Measurements from ENCODE around the gene SYT9.
"Not testable (repeated sequence)": the region's sequence is repeated elsewhere in the genome, so short reads cannot be mapped to it uniquely, and the experiment has no call there.

The SYT9 gene

DNA sequence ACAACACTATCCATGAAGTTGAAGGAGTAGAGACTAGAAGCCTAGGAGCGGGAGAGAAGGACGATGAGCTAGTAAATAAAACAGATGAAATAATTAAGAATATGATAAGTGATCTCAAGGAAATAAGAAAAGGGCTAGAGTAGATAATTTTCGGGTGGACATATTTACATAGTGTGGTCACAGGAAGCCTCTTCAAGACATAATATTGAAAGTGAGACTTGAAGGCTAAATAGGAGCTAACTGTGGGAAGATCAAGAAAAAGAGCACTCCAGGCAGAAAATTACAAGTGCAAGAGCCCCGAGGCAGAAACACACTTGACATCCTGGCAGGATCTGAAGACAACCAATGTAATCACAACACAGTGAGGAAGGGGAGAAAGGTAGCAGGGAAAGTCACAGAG, 250.2 kb downstream of the SYT9 start:
- DNase-seq (ENCODE audit: low read depth): no peak

DNA sequence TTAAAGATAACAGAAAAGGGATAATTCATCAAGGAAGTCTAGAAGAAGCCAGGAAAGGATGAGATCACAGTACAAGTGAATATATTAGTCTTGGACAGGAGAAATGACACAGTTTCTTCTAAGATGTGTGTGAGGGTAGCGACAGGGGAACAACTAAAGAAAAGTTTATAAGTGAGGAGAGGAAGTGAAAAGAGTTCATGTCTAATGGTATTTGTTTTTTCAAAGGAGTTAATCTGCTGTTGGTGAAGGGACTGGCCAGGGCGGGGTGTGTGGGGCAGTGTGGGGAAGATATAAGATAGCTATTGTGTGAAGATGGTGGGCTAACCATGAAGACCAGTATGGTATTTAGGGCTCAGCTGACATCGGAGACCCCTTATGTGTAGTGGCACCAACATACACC, 254.5 kb downstream of the SYT9 start:
- no peak for DNase-seq (ENCODE audit: low read depth)

DNA sequence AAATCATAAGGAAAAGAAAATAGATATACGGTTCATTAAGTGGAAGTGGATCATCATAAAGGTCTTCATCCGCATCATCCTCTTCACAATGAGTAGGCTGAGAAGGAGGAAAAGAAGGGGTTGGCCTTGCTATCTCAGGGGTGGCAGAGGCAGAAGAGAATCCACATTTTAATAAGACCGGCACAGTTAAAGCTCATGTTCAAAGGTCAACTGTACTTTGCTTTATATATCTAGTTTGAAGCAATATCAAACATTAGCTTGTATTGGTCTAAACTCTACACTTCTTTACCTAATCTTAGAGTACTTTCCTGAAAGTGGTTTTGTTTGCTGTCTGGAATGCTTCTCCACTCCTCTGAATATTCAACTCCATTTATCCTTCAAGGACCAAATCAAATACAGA, 256.4 kb downstream of the SYT9 start:
- DNase-seq (ENCODE audit: low read depth): no peak

DNA sequence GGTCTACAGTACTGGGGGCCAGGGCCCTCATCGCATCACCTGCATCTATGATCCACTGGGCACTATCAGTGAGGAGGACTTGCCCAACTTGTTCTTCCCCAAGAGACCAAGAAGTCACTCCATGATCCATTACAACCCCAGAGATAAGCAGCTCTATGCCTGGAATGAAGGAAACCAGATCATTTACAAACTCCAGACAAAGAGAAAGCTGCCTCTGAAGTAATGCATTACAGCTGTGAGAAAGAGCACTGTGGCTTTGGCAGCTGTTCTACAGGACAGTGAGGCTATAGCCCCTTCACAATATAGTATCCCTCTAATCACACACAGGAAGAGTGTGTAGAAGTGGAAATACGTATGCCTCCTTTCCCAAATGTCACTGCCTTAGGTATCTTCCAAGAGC, 258.3 kb downstream of the SYT9 start:
- no peak for DNase-seq (ENCODE audit: low read depth)

DNA sequence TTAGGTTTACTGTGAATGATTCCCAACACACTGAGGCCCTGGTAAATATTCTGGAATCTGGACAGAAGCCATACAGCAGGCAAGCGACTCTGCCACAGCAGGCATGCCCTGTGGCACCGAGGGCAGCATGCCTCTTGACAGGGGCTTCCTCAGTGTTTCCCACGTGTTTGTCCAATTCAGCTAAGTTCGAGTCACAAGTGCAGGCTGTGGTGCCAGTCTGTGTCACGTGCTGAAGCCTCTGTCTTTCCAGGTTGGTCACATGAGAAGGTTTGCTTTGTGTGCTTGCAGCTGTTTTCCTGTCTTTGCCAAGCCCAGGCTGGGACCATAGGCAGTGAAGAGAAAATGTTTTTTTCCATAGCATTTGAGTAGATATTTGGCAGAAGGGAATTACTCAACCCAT, 259.7 kb downstream of the SYT9 start:
- DNase-seq (ENCODE audit: low read depth): no peak

DNA sequence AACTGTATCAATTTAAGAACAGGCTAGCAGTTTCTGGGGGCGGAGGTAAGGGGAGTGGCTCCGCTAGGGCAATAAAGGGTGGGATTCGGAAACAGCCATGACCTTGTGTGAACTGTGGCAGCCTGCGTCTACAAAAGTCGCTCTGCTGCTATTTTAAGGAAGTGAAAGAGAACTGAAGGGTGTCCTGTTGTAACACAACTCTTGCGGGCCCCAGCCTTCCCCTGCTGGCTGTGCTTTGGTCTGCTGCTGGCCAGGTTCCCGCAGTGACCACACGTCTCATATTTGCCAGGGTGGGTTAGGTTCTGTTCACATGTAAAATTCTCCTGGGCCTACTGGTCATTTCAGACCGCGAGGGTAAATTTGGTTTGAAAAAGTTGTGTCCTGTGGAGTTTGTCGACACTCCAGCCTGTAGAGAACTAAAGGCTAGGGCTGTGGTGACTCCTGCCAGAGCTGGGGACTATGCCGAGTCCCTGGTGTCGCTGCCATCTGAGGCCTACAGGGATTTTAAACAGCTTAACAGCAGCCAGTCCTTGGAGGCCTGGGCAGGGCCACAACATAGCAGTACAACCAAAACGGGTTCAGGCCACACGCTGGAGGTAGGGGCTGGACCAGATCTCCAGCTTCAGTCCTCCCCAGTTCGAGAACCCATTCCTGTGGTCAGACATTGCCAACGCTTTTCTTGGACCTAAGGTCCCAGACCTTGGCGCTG, 261.0 kb downstream of the SYT9 start:
- DNase-seq (ENCODE audit: low read depth): peak; percentile 22

DNA sequence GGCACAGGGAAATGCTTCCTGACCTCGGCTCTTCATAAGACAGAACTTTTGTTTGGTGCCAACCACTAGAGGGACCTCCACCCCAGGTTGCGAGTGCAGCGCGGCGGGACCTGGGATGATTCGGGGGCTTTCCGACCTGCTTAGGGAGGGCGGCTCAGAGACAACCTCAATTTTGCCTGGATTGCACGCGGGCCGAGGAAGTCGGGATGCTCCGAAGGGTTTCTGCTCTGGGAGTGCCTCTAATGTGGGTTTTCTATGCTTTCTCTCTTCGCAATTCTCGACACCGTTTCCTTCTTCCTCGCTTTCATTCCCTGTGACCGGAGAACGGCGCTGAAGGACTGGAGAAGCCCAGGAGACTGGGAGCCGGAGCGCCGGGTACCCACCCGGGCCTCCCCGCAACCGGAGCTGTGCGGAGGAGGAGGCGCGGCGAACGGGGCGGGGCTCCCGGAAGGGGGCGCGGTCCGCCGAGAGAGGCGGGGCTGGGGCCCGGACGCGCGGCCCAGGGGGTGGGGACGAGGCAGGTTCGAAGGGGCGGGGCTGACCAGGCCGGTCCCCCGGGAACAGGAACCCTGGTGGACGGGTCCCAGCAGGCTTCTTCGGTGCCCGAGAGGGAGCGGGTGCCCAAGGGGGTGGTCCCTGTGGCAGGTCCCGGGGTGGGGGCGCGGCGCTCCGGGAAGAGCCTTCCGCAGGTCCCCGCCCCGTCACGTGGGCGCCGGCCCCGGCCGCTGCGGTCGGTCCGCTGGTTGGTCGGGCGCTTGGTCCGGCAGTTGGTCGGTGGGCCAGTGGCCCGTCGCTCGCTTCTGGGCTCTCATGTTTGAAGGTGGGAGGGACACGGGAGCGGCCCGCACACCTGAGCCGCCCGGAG, 261.8 kb downstream of the SYT9 start, which contains the start of gene PPFIBP2:
Gene PPFIBP2, plus strand, starts transcription at position 766 of the 865 bp plus-strand sequence. CDS start 35,477 bp downstream, outside the sequence.
- peak; percentile 28 for DNase-seq (ENCODE audit: low read depth)

DNA sequence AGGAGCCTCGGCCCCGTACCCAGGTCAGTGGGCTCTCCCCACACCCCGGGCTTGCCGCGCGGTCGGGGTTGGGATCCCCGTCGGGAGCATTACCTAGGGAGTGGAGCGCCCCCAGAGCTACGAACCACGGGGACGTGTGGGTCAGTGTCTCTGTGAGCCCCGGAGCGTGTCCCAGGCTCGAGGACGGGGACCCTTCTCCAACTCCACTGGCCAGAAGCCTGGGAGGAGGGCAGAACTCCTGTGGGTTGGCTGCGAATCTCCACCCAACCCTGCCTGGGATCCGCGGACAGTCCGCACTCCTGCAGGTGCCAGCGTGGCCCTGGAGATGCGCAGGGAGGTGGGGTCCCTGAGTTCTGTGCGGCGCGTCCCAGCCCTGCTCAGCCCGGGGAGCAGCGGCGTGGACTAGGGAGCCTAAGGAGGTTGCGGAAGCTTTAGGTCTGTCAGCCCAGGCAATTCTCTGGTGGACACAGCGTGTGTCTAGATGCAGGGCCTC, 262.4 kb downstream of the SYT9 start:
- no peak for DNase-seq (ENCODE audit: low read depth)

DNA sequence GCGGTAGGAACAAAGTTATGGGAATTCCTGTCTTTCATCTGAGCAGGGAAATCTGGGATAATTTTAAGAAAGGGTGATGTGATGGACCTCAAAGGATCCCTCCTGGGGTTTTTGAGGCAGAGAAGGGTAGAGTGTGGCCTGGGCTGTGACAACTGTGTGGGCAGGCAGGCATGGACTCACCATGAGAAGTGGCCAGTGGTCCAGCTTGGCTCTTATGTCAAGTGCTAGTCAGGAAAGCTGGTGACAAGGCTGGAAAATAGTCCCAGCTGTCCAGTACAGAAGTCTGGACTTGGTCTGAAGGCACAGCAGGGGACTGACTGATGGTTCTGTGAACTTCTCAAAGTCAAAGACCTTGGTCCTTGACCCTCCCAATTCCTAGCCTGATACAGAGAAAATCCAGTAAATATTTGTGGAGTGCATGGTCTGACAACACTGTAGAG, 263.8 kb downstream of the SYT9 start:
- DNase-seq (ENCODE audit: low read depth): no peak

DNA sequence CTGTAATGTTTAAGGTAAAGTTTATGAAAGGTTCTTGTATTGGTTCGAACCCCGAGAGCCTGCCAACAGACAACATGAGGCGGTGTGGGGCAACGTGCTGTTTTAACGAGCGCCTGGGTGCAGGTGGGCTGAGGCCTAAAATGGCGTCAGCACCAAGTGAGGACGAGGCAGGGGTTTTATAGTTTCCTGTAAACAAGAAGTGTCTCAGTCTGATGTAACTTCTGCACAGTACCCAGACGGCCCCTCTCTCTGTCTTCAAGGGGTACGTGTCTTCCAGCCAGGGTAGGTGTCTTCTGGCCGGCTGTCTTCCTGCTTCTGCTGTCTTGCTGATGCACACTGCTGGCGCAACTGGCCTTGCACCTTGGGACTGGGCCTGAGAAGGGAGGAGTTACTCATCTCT, 264.8 kb downstream of the SYT9 start:
- no peak for DNase-seq (ENCODE audit: low read depth)

DNA sequence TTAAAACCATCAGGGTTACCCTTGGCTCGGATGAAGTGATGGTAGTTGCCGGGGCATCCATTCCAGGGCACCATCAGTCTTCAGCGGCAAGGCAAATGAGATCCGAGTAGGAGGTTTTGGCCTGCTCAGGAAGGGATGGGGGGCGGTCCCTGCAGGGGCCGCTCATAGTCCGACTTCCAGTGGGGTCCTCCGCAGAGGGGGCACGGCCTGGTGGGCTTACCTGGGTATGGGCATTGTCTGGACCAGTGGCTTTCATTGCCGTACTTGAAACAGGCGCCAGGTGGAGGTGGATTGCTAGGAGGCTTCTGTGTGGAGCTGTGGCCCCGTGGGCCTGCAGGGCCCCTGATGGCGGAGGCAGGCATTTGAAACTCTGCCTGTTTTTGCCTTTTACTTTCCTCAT, 266.0 kb downstream of the SYT9 start:
- DNase-seq (ENCODE audit: low read depth): not testable (repeated sequence)
